Activated CD8-positive, alpha-beta memory T cell treated with anti-CD3 and anti-CD28 coated beads, Interleukin-2, amount 50 U/mL, for 1 hour (primary cell): ENCODE data around the gene NECTIN4.
"Not testable (repeated sequence)": the region's sequence is repeated elsewhere in the genome, so short reads cannot be mapped to it uniquely, and the experiment has no call there.

Source experiments
- DNase-seq: peaks from one replicate; pipeline ENCODE4 v3.0.0-alpha.2; 2020; ENCODE audit errors: extremely low read depth

The NECTIN4 gene

GRCh38 chr1:161054232-161054631, 35.1 kb downstream of the NECTIN4 start:
- no peak for DNase-seq

GRCh38 chr1:161052899-161053298, 36.5 kb downstream of the NECTIN4 start:
- no peak for DNase-seq

GRCh38 chr1:161051219-161051618, 38.1 kb downstream of the NECTIN4 start:
- no peak for DNase-seq

- no peak for DNase-seq
Measured at GRCh38 chr1:161048949-161049722, 40.2 kb downstream of the NECTIN4 start.

- no peak for DNase-seq
Measured at GRCh38 chr1:161047436-161048420, 41.6 kb downstream of the NECTIN4 start.

- no peak for DNase-seq
Measured at GRCh38 chr1:161046605-161047228, 42.6 kb downstream of the NECTIN4 start.

- peak; percentile 87 for DNase-seq
Measured at GRCh38 chr1:161045736-161046604, 43.4 kb downstream of the NECTIN4 start, which contains the start of gene USF1. Gene USF1, minus strand, starts transcription at chr1:161045977. Its CDS starts 2,702 bp downstream, at chr1:161043275.

GRCh38 chr1:161044908-161045735, 44.2 kb downstream of the NECTIN4 start:
- DNase-seq: peak; percentile 37

GRCh38 chr1:161044535-161044907, 44.8 kb downstream of the NECTIN4 start:
- no peak for DNase-seq

GRCh38 chr1:161039546-161039945, 49.8 kb downstream of the NECTIN4 start:
- no peak for DNase-seq

- no peak for DNase-seq
Measured at GRCh38 chr1:161039154-161039545, 50.2 kb downstream of the NECTIN4 start.

GRCh38 chr1:161038523-161039153, 50.7 kb downstream of the NECTIN4 start, which contains the start of gene TSTD1:
Gene TSTD1, minus strand, starts transcription at chr1:161038964. Its CDS starts 75 bp downstream, at chr1:161038889.
- peak; percentile 48 for DNase-seq

GRCh38 chr1:161037661-161038522, 51.5 kb downstream of the NECTIN4 start:
- no peak for DNase-seq

GRCh38 chr1:161033751-161034150, 55.6 kb downstream of the NECTIN4 start:
- DNase-seq: no peak

- DNase-seq: no peak
Measured at GRCh38 chr1:161032409-161032808, 56.9 kb downstream of the NECTIN4 start.

GRCh38 chr1:161031874-161032273, 57.5 kb downstream of the NECTIN4 start:
- no peak for DNase-seq

- not testable (repeated sequence) for DNase-seq
Measured at GRCh38 chr1:161029466-161029865, 59.9 kb downstream of the NECTIN4 start.

GRCh38 chr1:161026954-161027353, 62.4 kb downstream of the NECTIN4 start:
- not testable (repeated sequence) for DNase-seq

- DNase-seq: not testable (repeated sequence)
Measured at GRCh38 chr1:161022432-161022831, 66.9 kb downstream of the NECTIN4 start.
